ENCODE data around the gene GCAT.

Gene GCAT

DNA sequence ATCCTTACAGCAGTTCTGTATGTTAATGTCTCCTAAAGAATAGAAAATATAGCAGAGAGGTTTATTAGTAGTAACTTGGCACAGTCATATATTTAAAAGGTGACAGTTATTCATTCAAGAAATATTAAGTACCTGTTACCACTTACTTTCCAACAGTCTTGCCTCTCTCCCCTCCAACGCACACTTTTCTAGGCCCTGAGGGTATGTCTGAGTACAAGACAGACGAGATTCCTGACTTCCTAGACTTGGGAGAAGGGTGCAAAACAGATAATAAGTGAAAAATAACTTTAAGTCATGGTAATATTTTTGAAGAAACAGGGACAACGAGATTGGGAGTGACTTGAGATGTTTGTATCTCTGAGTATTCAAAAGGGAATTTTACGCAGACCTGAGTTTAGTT, 43.1 kb downstream of the GCAT start:
- Histone ChIP-seq H3K9ac (ENCODE audit: low read depth, low read length) (no peak overlapping the region), H3K27me3 (ENCODE audit: control insufficient read depth, insufficient read depth, low read length) (no peaks in the 10 kb centered on the region), H3K27ac (ENCODE audit: low read depth, low read length) (no peak overlapping the region), H3K4me1 (ENCODE audit: control insufficient read depth, insufficient read depth, low read length) (no peaks in the 10 kb centered on the region), H3K4me3 (ENCODE audit: low read depth, low read length) (0 out of 2 replicates have a peak overlapping the region, but pooled peaks have one; percentile 9), H3K9me3 (ENCODE audit: control insufficient read depth, insufficient read depth, low read length) (no peaks in the 10 kb centered on the region), H3K36me3 (ENCODE audit: control insufficient read depth, insufficient read depth, low read length) (peaks cover 54% of the 10 kb centered on the region)

- H3K36me3 ChIP-seq (ENCODE audit: control insufficient read depth, insufficient read depth, low read length): peaks cover 67% of the 10 kb centered on the region
- H3K4me3 ChIP-seq (ENCODE audit: low read depth, low read length): no peak overlapping the region
- no peak overlapping the region for H3K27ac ChIP-seq (ENCODE audit: low read depth, low read length)
- H3K4me1 ChIP-seq (ENCODE audit: control insufficient read depth, insufficient read depth, low read length): no peaks in the 10 kb centered on the region
- no peaks in the 10 kb centered on the region for H3K27me3 ChIP-seq (ENCODE audit: control insufficient read depth, insufficient read depth, low read length)
- no peak overlapping the region for H3K9ac ChIP-seq (ENCODE audit: low read depth, low read length)
- no peaks in the 10 kb centered on the region for H3K9me3 ChIP-seq (ENCODE audit: control insufficient read depth, insufficient read depth, low read length)
These were observed 44.7 kb downstream of the GCAT start for GRCh38 chr22:37852418-37852817.

DNA sequence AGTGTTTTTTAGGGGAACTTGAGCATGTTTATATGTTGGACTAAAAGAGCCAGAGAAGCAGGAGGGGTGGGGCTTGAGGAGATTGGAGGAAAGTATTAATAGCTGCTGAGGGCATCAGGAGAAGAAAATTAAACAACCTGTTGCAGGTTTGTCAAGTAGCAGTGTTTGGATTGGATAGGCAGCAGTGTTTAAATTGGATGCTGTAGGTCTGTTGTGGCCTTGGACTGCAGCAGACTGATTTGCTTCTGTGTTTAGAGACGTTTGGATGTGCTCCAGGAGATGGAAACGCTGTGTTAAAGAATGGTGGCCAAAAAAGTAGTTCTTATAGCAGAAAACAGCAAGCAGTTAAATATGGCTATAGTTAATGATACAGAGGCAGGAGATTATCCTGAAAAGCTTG, 47.2 kb downstream of the GCAT start:
- Histone ChIP-seq H3K4me1 (ENCODE audit: control insufficient read depth, insufficient read depth, low read length) (no peaks in the 10 kb centered on the region), H3K36me3 (ENCODE audit: control insufficient read depth, insufficient read depth, low read length) (peaks cover 89% of the 10 kb centered on the region), H3K4me3 (ENCODE audit: low read depth, low read length) (no peak overlapping the region), H3K27ac (ENCODE audit: low read depth, low read length) (no peak overlapping the region), H3K27me3 (ENCODE audit: control insufficient read depth, insufficient read depth, low read length) (no peaks in the 10 kb centered on the region), H3K9ac (ENCODE audit: low read depth, low read length) (no peak overlapping the region), H3K9me3 (ENCODE audit: control insufficient read depth, insufficient read depth, low read length) (no peaks in the 10 kb centered on the region)

GRCh38 chr22:37855462-37855861, 47.7 kb downstream of the GCAT start:
- H3K9me3 ChIP-seq (ENCODE audit: control insufficient read depth, insufficient read depth, low read length): no peaks in the 10 kb centered on the region
- peaks cover 94% of the 10 kb centered on the region for H3K36me3 ChIP-seq (ENCODE audit: control insufficient read depth, insufficient read depth, low read length)
- H3K27ac ChIP-seq (ENCODE audit: low read depth, low read length): no peak overlapping the region
- no peaks in the 10 kb centered on the region for H3K27me3 ChIP-seq (ENCODE audit: control insufficient read depth, insufficient read depth, low read length)
- no peaks in the 10 kb centered on the region for H3K4me1 ChIP-seq (ENCODE audit: control insufficient read depth, insufficient read depth, low read length)
- H3K9ac ChIP-seq (ENCODE audit: low read depth, low read length): no peak overlapping the region
- H3K4me3 ChIP-seq (ENCODE audit: low read depth, low read length): no peak overlapping the region

DNA sequence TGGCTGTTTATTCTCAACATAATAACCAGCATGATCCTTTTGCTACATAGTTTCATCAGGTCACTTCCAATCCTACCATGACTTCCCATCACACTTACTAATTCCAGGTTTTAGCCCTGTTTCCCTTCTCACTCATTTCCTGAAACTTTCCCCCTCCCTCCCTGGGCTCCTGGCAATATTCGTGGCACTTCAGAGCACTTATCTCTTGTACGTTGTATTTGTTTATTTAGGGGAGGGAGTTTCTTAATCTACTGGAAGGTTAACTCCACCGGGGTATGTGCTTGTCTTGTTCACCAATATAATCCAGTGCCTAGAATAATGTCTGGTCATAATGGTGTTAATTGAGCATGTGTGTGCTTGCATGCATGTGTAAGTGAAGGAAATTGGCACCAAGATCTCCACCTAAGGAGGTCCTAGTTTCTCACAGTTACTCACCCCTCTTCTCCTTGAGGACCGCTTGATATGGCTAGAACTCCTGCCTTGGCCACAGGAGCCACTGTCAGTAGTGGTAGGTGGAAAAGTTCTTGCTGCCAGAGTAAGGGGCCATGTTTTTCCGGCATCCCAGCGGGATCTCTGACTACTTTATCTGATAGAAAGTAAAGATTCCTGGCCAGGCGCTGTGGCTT, 53.2 kb downstream of the GCAT start:
- Histone ChIP-seq H3K4me3 (ENCODE audit: low read depth, low read length) (no peak overlapping the region), H3K4me1 (ENCODE audit: control insufficient read depth, insufficient read depth, low read length) (0 out of 2 replicates have a peak, but pooled peaks cover 4% of the 10 kb centered on the region), H3K27me3 (ENCODE audit: control insufficient read depth, insufficient read depth, low read length) (no peaks in the 10 kb centered on the region), H3K9me3 (ENCODE audit: control insufficient read depth, insufficient read depth, low read length) (no peaks in the 10 kb centered on the region), H3K27ac (ENCODE audit: low read depth, low read length) (no peak overlapping the region), H3K9ac (ENCODE audit: low read depth, low read length) (no peak overlapping the region), H3K36me3 (ENCODE audit: control insufficient read depth, insufficient read depth, low read length) (peaks cover 94% of the 10 kb centered on the region)

DNA sequence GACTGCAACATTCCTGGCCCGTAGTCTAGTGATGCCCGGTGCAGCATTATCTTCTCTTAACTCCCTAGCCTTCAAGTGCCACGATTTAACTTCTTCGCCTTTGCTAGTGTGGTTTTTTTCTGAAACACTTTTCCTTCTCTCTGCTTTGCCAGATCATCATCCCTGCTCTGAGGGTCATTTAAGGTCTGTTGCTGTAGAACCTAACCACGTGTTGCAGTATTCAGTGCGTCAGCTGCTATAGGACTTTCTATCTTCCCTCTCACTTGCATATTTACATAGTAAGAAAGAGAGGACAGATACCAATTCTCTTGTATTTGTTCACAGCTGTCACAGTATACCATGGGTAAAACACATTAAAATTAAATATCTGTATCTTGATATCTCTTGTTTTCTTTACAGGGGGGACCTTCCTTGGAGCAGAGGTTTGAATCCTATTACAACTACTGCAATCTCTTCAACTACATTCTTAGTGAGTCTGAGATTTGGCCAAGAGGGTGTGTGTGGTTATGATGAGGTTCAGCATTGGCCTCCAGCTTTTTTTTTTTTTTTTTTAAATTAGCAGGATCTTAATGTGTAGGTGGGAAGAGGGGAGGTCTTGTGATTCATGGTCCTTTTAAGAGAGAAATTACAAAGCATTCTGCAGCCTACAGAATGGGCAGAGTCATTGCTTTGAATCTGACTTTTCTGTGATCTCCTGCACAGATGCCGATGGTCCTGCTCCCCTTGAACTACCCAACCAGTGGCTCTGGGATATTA, 55.0 kb downstream of the GCAT start:
- Histone ChIP-seq H3K4me3 (ENCODE audit: low read depth, low read length) (no peak overlapping the region), H3K9me3 (ENCODE audit: control insufficient read depth, insufficient read depth, low read length) (no peaks in the 10 kb centered on the region), H3K36me3 (ENCODE audit: control insufficient read depth, insufficient read depth, low read length) (peaks cover 94% of the 10 kb centered on the region), H3K27ac (ENCODE audit: low read depth, low read length) (peak overlapping the region; percentile 68), H3K27me3 (ENCODE audit: control insufficient read depth, insufficient read depth, low read length) (no peaks in the 10 kb centered on the region), H3K4me1 (ENCODE audit: control insufficient read depth, insufficient read depth, low read length) (0 out of 2 replicates have a peak, but pooled peaks cover 4% of the 10 kb centered on the region), H3K9ac (ENCODE audit: low read depth, low read length) (no peak overlapping the region)

DNA sequence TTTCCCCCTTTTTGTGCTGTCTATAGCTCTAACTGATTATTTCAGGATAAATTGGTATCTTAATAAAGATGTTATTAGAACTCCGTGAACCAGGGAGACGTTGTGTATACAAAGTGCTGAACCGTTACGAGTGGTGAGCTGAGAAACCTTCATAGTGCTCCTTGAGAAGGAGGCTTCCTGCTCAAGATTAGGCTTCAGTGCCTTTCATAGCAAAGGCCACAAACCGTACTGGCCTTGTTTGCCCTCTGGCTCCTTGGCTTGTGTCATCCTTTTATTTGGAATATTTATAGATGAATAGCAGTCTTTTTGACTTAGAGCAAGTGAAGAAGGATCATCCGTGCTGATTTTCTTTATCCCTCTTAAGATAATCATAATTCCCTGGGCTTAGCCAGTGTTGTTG, 57.8 kb downstream of the GCAT start:
- H3K9ac ChIP-seq (ENCODE audit: low read depth, low read length): no peak overlapping the region

More for the DNA sequence above, 57.8 kb downstream of the GCAT start:
- Histone ChIP-seq H3K27ac (ENCODE audit: low read depth, low read length) (no peak overlapping the region), H3K4me3 (ENCODE audit: low read depth, low read length) (no peak overlapping the region), H3K4me1 (ENCODE audit: control insufficient read depth, insufficient read depth, low read length) (0 out of 2 replicates have a peak, but pooled peaks cover 4% of the 10 kb centered on the region), H3K36me3 (ENCODE audit: control insufficient read depth, insufficient read depth, low read length) (peaks cover 89% of the 10 kb centered on the region), H3K9me3 (ENCODE audit: control insufficient read depth, insufficient read depth, low read length) (no peaks in the 10 kb centered on the region), H3K27me3 (ENCODE audit: control insufficient read depth, insufficient read depth, low read length) (no peaks in the 10 kb centered on the region)

Measured in HUES48 (cell line).